Activated CD4-positive, CD25-positive, alpha-beta regulatory T cell treated with anti-CD3 and anti-CD28 coated beads, Interleukin-2, amount 50 U/mL, for 24 hours (primary cell): Measurements from ENCODE around the gene PXDN.

Experiments used
- ATAC-seq, 2 donors: fragments of 150-1000 bp; cut with Tn5 transposase; one replicate each; pipeline ENCODE4 v1.10.0; 2021; ENCODE audit warnings: mild to moderate bottlenecking in 1 of 2, moderate library complexity in 1 of 2

PXDN gene

DNA sequence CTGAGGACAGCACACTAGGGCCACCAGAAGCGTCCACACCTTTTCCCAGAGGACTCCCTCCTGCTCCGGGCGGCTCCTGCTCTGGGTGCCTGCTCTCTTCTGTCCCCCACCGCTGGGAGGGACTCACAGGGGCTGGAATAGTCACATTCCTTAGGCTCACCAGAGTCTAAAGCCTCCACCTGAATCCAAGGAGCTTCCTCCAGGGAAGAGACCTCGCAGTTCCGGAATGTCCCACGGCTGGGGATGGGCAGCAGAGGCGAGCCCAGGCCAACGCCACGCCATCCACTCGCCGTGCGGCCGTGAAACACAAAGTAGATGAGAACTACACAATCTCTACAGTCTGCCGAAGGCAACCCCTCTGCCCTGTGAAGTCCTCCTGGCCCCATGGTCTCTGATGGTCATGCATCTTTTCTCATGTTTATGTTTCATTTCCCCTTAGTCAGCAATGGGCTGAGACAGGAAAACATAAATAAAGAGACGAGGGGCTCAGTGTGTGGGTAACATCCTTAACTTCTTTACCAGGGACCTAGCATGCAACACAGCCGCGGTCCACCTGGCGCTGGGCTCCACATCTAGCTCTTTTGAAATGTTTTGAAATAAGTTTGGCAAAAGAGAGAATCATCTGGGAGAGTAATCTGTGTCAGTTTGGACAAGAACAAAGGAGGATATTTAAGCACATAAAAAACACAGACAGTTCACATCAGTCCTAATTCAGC is 98.4 kb downstream of the PXDN start:
- ATAC-seq, result no peak

DNA sequence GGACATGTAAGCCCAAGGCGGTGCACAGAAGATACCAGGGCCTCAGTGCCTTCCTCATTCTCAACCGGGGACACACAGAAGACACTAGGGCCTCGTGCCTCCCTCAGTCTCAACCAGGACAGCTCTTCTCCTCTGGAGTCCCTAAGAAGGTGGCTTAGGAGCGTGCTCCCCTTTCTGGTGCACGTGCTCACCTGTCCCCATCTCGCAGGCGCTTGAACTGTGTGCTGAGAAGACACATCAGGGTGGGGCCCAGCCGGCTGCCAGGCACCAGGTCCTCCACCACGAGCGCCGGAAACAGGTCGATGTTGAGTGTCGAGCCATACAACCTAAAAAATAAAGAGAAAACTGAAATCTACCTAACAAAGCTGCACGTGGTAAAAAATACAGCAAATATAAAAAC is 99.9 kb downstream of the PXDN start:
- ATAC-seq, result no peak

DNA sequence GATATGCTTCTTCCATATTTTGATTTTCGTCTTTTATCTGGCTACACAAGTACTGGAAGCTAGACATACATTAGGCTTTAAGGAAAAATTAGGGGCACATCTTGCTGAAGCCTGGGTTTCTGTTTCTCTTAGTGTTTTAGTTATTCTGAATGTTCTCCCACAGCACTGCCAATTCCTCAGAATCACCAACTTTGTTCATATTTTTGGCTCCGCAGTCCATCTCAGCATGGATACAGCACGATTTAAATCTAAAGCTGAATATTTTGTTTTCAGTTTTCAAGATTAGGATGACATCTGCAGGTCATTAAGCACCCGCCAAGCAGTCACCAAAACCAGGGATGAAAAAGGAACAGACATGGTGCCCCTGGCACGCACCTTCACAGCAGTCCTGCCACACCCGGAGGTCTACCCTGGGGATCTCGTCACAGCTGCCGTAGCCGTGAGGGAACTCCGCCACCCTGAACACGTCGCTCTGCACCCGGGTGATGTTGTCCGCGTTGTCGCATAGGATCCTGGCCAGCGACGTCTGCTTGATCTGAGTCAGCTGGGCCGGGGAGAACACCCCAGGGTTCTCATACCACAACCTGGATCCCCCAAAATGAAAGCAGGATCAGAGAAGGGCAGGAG is 101.2 kb downstream of the PXDN start:
- no peak for ATAC-seq

DNA sequence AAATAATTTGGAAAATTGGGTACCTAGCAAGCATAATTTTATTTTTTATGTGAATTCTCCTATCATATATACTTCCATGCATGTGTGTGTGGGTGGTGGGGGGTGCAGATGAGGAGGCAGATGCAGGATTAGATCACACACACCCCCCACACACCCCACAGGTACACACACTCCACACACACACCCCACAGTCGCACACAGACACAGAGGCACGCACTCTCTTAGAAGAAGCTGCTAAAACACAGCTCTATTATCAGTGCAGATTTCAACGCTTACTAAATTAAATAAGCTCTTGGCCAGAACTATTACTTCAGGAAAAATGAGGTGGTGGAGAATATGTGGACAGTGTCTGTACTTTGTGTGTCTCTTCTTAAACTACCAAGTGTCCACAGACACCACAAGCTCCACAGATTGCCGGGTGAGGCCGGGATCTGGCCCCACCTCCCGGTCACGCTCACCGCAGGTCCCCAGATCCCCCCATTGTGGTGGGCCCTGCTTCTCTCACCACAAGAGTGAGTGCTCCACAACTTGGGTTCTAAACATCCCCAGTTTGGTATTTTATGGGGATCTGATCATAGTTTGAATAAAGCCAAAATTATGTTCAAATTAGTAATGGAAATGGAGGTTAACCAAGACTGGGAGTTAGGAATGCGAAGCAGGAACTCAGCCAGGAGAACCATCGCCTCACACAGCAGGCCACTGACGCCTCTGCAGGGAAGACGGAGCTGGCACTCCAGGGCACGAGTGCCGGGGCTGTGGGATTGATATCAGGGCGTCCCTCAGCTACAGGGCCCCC is 102.1 kb downstream of the PXDN start:
- ATAC-seq, result no peak

DNA sequence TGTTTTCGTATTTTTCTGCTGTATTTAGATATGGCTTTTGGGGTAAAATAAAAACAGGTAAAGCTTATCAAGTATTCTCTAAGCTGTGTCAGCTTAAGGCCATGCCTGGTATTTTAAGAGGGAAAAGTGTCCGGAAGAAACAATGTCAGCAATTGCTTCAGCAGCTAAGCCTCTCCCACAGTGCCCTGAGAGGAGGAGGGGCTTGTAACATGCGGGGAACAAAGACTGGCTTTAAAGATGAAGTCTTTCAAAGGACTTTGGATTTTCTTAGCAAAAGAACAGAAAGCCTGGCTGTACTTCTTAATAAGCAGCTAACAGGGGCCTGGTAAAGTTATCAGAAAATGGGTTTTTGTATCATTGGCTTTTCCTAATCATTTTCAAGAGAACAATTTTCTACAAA is 102.8 kb downstream of the PXDN start:
- ATAC-seq, result no peak

DNA sequence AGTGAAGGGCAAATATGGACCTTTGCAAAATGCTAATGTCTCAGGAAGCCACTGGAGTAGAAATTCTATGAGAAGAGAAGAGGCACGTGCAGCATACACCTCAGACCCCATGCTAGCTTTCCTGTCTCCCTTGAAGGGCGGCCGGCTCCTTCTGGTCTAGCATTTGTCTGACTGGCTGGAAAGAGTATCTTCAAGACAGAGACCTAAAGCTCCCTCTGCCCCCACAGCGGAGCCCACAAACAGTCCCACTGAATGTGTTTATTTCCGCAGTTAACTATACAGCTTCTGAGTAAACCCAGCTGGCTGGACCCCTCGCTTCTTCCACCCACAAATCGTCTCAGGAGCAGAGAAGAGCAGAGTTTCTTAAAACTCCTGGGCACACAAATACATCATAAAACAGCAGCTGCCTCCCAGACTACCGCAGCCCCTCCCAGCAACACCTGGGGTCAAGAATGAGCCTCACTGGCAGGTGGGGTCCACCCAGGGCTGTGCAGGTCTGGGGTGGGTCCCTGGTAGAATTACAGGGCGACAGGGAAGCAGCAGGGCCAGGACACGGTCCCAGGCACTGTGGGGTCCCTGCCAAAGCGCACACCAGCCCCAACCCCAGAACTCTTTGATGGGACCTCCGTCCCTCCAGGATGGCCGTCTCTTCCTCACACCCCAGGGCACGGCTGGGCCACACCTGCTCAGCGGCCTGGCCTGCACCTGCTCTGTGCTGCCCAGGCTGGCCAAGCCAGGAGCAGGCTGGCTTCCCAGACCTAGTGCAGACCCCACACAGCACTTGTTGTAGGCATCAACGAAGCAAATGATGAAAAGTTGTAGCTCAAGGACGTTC is 103.8 kb downstream of the PXDN start:
- no peak for ATAC-seq

DNA sequence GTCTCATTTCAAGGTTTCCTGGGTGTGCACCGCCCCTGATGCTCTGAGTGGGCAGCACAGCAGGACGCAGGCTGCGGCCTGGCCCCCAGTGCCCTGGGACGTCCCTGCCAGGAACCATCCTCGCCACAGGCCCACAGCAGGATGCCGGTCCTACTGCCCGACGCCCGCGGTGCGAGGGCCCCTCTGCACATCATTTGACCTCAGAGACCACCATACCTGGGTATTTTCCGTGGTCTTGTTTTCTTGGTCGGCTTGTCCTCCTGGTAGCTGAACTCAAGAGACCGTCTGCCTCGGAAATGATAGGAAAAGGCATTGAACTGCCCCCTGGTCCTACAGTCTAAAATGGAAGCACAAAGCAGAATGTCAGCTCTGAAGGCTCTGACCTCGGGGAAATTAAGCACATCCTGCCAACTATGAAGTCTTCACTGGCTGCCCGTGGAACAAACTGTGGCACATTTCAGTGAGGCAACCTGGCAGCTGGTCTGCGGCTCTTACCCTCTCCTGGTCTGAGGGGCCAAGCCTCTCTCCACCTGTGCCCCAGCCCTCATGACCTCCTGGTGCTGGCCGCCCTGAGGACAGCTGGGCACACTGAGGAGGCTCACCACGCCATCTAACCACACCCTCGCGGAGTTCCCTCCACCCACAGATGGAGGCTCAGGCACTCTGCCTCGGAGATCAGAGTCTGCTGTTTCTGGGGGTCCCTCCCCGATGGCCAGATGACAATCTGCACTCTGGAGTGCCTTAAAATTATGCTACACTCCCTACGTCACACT is 105.0 kb downstream of the PXDN start:
- no peak for ATAC-seq

DNA sequence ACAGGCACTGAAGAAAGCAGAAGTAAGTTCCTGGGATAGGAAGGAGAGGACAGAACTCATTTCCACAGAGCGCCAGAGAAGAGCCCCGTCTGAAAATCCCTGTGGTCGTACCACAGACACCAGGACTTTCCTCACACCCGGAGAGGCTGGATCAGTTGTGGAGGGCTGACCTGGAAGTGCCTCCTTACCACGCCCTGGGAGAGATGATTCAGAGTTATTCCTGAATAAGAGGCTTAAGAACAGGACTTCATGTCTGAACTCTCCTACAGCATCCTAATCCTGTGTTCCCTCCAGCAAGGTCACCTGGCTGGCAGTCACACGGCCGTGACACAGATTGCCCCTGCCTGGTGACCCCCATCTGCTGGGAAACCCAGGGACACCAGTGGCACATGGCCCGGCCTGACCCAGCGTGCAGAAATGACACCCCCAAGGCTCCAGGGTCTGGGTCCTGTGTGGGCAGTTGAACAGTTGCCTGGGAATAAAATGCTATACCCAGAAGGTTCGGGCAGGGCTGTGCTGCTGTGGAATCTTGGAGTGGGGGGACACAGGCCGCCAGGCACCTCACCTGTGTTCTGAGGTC is 105.9 kb downstream of the PXDN start:
- ATAC-seq, result no peak

DNA sequence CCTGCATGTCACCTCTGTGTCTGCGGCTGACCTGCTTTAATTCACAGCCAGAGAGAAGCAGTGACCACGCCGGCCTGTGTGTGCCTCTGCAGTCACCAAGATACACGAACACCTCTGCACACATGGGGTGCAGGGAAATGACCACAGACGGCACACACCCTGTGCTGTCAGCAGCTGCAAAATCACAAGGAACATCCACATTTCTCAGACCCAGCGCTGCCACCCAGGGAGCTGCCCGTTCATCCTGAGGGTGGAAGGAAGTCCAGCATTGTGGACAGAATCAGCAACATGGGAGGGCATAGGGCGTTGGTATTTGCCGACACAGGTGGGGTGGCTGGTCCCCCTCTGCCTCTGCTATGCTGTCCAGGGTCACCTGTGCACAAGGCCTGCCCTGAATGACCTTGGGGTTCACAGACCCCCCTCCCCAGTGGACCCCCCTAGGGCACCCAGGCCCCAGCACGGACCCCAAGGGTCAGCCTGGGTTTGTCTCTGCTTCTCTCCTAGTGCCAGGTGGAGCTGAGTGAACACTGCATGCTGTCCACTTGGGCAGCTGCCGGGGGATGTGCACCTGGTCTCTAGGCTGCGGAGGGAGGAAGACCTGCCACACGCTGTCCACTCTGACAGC is 107.4 kb downstream of the PXDN start:
- no peak for ATAC-seq

DNA sequence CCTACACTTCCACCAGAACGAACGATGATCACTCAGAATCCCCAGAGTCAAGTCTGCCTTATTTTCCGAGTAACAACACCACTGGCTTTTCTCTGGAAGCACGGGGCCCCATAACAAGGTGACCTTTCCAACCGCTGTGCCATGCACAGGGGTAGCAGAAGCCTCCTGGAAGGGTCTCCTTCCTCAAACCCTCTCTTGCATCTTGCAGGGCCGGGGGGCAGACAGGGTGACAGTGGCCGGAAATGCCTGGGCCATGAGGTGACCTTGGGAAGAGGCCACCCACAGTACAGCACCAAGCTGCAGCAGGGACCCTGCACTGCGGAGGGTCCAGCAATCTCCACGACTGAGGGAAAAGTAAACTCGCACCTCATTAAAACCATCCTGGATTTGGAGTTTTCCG is 108.5 kb downstream of the PXDN start:
- ATAC-seq, result no peak

DNA sequence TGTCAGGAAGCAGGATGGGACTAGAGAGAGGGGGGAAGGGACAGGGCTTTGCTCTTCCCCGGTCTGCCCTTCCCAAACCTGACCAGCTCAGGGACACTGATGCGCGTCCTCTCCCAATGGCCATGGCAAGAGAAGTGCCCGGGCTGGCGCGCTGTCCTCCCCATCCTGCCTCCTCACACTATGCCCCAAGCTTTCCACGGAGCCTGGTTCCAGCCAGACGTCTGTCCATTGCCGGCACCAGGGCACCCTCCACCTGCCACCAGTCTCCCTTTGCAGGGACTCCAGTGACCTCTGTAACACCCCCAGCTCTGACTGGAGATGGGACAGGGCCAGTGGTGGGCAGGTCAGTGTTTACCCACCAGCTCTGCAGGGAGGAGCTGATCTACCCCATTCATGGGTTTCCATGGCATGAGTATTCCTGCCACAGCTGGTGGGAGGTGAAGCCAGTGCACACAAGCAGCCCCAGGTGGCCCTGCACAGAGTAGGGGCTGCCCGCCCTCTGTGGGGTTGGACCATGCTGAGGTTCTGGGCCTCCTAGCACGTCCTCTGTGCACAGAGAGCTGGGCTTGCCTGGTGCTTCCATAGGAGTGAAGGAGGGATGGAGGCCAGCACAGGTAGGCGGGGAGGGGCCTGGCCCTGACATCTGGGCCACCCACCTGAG is 109.5 kb downstream of the PXDN start:
- ATAC-seq, result no peak

DNA sequence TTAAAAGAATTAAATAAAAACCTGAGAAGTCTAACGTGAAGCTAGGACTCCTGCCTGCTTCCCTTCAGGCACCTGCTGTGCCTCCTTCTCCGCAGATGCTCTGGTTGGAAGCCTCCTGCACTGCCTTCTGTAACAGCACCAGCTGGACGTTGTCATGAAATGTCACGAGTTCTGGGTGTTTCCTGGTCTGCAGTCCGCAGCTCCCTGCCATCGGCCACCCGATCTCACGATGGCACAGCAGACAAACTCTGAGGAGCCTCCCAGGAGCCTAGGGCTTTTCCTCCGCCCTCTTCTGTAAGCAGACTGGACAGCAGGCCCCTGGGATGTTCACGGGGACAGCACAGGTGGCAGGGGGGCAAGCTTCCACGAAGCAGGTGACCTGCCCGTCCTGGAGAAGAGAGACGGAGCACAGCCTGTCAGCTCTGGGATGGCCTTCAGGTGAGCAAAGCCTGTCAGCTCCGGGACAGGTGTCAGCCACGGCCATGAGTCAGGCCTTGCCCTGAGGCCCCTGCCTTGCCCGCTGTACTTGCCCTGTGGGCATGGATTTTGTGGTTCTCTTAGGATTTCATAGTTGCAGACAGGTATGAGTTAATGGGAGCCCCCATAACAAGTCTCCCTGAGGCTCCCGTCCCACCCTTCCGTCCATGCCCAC is 110.3 kb downstream of the PXDN start:
- no peak for ATAC-seq

DNA sequence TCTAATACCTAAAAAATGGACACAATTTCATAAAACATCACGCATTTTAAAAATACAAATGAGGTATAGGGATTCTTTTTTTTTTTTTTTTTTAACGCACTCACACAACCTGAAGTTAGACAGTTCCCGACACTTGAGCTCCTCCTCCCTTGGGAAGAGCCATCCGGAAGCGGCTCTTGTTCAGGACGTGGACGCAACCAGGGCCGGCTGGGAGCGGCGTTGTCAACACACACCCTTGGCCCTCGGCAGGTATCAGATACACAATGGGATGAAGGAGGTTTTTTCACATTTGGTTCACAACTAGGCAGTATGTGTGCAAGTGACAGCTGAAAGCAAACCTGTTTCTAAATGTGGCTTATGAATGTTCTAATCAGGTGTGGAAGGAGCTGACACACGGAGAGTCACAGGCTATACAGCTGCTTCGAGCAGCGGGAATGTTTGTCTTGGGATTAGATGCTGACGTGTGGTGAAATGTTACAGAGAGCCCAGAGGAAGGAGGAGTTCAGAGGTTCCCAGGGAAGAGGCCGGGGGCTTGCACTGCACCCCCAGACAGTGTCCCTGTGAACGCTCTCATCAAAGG is 111.1 kb downstream of the PXDN start:
- ATAC-seq, result no peak

DNA sequence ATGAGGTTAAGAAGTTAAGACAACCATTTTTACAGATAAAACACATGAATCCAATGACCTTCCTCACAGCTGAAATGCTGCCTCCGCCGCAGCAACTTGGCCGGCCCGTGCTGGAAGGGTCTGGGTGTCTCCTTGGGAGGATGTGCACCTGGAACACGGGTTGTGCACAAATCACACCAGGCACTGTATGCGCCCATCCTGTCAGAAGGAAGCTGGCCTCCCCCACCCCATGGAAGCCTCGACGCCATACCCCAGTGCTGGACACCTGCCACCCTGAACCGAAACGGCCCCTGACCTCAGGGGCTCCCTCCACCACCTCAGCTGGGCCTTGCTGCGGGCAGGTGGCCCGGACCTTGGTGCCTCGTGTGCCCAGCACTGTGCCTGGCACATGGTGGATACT is 111.8 kb downstream of the PXDN start:
- ATAC-seq, result no peak

DNA sequence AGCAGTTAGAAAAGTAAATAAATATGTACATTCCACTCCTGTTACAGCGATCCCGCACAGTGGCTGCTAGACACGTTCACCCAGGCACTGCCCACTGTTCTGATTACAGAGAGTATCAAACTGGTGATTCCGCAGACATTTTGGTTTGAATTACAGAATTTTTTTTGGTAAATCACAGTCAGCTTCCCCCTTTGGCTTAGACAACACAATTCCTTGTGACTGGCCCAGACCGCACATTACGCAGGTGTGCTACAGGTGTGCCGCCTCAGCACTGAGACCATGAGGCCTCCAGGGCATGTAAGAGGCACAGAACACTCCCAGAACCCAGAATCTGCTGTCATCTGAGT is 112.3 kb downstream of the PXDN start:
- no peak for ATAC-seq

DNA sequence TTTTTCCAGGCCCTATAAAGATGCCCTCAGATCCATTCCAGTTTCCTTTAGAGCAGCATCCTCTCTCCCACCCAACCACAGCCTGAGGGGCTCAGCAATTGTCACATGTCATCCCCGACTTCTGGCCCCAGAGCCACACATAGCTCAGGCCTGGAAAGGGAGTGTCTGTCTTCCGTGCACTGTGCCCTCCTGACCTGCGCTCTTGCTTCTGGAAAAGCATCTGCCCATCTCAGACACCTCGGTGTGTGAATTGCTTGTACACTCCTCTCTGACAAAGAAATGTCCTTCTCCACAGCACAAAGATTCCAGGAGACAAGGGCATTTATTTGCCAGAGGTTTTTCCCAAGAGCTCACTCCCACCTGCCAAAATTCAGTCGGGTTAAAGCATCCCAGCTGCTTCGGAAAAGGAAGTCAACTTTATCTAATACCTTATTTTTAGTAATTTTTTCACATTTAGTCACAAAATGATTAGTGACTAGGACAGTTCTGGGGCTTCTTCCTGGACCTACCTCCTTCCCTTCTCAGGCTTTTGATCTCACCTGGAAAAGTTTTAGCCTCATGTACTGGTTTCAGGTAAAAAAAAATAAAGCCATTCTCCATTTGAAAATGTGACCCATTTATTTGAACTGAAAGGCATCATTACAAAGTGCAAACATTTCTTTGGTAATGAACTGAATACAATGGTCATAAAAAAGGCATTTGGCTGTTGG is 112.9 kb downstream of the PXDN start:
- no peak for ATAC-seq

DNA sequence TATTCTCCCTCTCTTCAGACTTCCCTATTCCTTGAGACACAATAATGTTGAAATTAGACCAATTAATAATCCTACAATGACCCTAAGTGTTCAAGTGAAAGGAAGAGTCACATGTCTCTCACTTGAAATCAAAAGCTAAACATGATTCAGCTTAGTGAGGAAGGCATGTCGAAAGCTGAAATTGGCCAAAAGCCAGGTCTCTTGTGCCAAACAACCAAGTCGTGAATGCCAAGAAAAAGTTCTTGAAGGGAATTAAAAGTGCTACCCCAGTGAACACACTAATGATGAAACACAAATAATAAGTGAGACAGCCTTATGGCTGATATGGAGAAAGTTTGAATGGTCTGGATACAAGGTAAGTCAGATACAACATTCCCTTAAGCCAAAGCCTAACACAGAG is 115.4 kb downstream of the PXDN start:
- no peak for ATAC-seq

DNA sequence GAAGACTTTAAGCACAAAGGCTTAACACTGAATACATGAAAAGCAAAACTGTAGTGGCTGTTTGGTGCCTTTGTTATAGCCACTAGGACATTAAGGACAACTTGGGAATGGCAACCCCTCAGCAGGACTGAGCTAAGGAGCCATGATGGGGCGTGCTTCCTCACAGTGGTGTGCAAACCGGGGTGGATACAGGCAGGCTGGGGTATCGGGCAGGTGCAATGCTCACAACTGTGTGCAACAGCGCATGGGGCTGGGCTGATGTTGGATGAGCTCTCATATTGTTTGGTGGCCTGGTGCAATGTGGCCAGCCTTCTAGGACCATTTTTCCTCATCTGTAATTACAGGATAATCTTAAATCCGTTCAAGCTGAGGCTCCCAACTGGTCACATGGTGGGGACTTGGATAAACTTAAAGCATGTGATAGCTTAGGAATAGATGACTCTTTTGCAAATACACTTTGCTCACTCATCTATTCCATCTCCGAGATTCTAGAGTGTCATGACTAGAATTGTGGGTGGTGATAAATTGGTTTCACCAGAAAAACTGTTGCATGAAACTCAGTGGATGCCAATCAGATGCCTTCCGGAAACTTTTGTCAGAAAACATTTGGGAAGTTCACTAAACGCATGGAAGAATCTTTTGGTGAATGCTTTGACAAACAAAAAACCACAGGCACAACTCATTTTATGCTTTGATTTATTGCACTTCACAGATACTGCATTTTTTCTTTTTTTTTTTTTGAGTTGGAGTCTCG is 116.5 kb downstream of the PXDN start:
- ATAC-seq, result no peak

DNA sequence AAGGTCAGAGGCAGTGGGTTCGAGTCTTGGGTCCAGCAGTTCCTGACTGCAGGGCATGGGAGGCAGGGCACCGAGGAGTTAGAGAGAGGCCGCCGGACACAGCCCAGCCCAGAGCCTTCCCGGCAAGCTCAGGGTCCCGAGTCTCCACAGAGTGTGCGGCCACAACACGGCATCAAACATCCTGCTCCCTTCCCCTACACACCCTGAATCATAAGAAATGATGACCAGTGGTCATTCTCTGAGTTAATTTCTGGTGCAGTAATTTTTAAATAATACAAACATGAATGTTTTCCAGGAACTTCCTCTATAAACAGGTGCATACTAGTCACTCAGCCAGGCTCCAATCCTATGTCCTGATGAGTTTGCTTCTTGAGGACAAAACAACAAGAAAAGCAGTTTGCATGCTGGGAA is 118.0 kb downstream of the PXDN start:
- no peak for ATAC-seq
